ENCODE results near the gene GDPD3. TPM values are rescaled to one million over a fixed set of nuclear protein-coding genes. Genes with fewer than 3 reads are reported as not detected.
A peak's percentile ranks its signal among the peaks of the same experiment; 100 is the strongest.

GDPD3 gene
- total and polyA plus RNA-seq, 9 of the 15 experiments (the other 6 are each of a cell fraction or from before 2014, with no cell fraction given), result 0.47 to 3.9 (median 1.1) TPM

DNA sequence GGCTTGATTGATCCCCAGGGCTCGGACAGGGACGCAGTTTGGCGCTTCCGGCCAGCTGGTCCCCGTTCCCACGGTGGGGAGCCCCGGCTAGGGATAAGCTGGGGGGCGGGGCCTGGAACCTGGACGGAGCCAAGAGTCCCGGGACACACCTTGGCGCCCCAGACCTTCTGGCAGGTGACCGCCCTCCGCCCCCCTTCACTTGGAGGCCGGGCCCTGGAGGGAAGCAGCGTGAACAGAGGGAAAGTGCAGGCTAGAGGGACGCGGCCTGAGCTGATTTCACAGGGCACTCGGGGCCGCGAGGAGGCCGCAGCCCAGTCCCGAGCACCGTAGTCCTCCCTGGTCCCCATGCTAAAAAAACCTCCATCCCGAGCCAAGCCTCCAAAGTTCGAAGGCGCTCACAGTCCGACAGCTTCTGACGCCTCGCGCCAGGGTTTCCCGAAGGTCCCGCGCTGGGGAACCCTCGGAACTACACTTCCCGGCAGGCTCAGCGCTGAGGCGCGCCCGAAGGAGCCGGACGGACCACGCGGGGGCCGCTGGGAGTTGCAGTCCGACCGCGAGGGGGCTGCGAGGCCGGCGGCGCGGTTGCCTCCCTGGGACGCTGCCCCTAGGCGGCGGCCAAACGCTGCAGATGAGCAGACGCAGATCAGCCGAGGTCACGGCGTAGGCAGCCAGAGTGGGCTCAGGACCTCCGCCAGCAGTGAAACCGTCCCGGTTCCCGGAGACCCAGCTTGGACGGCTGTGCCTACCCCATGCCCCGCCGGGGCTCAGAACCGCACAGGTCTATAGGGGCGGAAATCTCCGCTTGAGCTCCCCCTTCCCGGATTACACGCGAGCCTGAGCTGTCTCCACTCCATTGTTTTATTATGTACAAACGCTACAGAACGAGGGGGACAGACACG lies 21.6 kb downstream of the GDPD3 start, which contains the start of gene TBX6 (continued):
- TF ChIP-seq, protein P1, sequence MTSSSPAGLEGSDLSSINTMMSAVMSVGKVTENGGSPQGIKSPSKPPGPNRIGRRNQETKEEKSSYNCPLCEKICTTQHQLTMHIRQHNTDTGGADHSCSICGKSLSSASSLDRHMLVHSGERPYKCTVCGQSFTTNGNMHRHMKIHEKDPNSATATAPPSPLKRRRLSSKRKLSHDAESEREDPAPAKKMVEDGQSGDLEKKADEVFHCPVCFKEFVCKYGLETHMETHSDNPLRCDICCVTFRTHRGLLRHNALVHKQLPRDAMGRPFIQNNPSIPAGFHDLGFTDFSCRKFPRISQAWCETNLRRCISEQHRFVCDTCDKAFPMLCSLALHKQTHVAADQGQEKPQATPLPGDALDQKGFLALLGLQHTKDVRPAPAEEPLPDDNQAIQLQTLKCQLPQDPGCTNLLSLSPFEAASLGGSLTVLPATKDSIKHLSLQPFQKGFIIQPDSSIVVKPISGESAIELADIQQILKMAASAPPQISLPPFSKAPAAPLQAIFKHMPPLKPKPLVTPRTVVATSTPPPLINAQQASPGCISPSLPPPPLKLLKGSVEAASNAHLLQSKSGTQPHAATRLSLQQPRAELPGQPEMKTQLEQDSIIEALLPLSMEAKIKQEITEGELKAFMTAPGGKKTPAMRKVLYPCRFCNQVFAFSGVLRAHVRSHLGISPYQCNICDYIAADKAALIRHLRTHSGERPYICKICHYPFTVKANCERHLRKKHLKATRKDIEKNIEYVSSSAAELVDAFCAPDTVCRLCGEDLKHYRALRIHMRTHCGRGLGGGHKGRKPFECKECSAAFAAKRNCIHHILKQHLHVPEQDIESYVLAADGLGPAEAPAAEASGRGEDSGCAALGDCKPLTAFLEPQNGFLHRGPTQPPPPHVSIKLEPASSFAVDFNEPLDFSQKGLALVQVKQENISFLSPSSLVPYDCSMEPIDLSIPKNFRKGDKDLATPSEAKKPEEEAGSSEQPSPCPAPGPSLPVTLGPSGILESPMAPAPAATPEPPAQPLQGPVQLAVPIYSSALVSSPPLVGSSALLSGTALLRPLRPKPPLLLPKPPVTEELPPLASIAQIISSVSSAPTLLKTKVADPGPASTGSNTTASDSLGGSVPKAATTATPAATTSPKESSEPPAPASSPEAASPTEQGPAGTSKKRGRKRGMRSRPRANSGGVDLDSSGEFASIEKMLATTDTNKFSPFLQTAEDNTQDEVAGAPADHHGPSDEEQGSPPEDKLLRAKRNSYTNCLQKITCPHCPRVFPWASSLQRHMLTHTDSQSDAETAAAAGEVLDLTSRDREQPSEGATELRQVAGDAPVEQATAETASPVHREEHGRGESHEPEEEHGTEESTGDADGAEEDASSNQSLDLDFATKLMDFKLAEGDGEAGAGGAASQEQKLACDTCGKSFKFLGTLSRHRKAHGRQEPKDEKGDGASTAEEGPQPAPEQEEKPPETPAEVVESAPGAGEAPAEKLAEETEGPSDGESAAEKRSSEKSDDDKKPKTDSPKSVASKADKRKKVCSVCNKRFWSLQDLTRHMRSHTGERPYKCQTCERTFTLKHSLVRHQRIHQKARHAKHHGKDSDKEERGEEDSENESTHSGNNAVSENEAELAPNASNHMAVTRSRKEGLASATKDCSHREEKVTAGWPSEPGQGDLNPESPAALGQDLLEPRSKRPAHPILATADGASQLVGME (CRISPR knock-in tag; IDR thresholded peaks at IDR 0.05), result no peak
- TF ChIP-seq, protein P2, sequence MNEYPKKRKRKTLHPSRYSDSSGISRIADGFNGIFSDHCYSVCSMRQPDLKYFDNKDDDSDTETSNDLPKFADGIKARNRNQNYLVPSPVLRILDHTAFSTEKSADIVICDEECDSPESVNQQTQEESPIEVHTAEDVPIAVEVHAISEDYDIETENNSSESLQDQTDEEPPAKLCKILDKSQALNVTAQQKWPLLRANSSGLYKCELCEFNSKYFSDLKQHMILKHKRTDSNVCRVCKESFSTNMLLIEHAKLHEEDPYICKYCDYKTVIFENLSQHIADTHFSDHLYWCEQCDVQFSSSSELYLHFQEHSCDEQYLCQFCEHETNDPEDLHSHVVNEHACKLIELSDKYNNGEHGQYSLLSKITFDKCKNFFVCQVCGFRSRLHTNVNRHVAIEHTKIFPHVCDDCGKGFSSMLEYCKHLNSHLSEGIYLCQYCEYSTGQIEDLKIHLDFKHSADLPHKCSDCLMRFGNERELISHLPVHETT (CRISPR knock-in tag; conservative IDR thresholded peaks at IDR 0.05 in 1 of 2, IDR thresholded peaks at IDR 0.05 in 1 of 2), result peak in 1 of 2 experiments; percentile 10; a peak in 1 of 4 replicates
- TF ChIP-seq ELF1 (tag; IDR thresholded peaks at IDR 0.05) (no peak), ZNF184 (CRISPR knock-in tag; IDR thresholded peaks at IDR 0.05) (no peak), ILF3 (IDR thresholded peaks at IDR 0.05; ENCODE audit: borderline replicate concordance) (no peak), EZH2 (IDR thresholded peaks at IDR 0.05; ENCODE audit: borderline replicate concordance, low read depth, low read length) (no peak), HDAC1 (IDR thresholded peaks at IDR 0.05) (no peak), CREM (IDR thresholded peaks at IDR 0.05; ENCODE audit: low read depth) (peak; percentile 89), ZKSCAN1 (IDR thresholded peaks at IDR 0.05; ENCODE audit: low read depth, low read length) (peak; percentile 56; the same call in 1 of the 2 replicates), MTA2 (IDR thresholded peaks at IDR 0.05; ENCODE audit: low read depth) (no peak), ZNF143 (CRISPR knock-in tag; IDR thresholded peaks at IDR 0.05) (peak; percentile 100)
- TF ChIP-seq, protein P3, sequence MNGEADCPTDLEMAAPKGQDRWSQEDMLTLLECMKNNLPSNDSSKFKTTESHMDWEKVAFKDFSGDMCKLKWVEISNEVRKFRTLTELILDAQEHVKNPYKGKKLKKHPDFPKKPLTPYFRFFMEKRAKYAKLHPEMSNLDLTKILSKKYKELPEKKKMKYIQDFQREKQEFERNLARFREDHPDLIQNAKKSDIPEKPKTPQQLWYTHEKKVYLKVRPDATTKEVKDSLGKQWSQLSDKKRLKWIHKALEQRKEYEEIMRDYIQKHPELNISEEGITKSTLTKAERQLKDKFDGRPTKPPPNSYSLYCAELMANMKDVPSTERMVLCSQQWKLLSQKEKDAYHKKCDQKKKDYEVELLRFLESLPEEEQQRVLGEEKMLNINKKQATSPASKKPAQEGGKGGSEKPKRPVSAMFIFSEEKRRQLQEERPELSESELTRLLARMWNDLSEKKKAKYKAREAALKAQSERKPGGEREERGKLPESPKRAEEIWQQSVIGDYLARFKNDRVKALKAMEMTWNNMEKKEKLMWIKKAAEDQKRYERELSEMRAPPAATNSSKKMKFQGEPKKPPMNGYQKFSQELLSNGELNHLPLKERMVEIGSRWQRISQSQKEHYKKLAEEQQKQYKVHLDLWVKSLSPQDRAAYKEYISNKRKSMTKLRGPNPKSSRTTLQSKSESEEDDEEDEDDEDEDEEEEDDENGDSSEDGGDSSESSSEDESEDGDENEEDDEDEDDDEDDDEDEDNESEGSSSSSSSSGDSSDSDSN (IDR thresholded peaks at IDR 0.05; ENCODE audit: borderline replicate concordance in 1 of 2, low read depth in 2 of 2, low read length in 2 of 2), result peak; percentile 31 to 67; a peak in 1 of 4 replicates

Data from K562 (cell line).